HG02852 (cell line): ENCODE data around the gene CLCN6.

ENCODE experiments used
- ATAC-seq: cut with Tn5 transposase; IDR thresholded peaks from one replicate; pipeline ENCODE4 v1.9.1; 2021; ENCODE audit warnings: mild to moderate bottlenecking, moderate library complexity; ENCODE audit not compliant: unreplicated experiment

Gene CLCN6

GRCh38 chr1:11778844-11779623 lies 27.0 kb upstream of the CLCN6 start:
- ATAC-seq = no peak

GRCh38 chr1:11779715-11780379 lies 26.1 kb upstream of the CLCN6 start:
- ATAC-seq = no peak

GRCh38 chr1:11780380-11781147 lies 25.4 kb upstream of the CLCN6 start:
- no peak for ATAC-seq

GRCh38 chr1:11781297-11781696 lies 24.7 kb upstream of the CLCN6 start:
- no peak for ATAC-seq

- ATAC-seq = no peak
These were observed 23.8 kb upstream of the CLCN6 start for GRCh38 chr1:11782127-11782708.

- ATAC-seq = no peak
These were observed 22.4 kb upstream of the CLCN6 start for GRCh38 chr1:11783556-11783955.

GRCh38 chr1:11784256-11784992 lies 21.6 kb upstream of the CLCN6 start:
- ATAC-seq = no peak

- ATAC-seq = peak; percentile 64
These were observed 20.8 kb upstream of the CLCN6 start for GRCh38 chr1:11784993-11785769.

- no peak for ATAC-seq
These were observed 19.8 kb upstream of the CLCN6 start for GRCh38 chr1:11786168-11786567.

- no peak for ATAC-seq
These were observed 18.7 kb upstream of the CLCN6 start for GRCh38 chr1:11787251-11787803.

GRCh38 chr1:11787804-11788436 lies 18.1 kb upstream of the CLCN6 start:
- ATAC-seq = no peak

GRCh38 chr1:11788549-11789053 lies 17.4 kb upstream of the CLCN6 start:
- ATAC-seq = no peak

- ATAC-seq = no peak
These were observed 16.6 kb upstream of the CLCN6 start for GRCh38 chr1:11789126-11790067.

- no peak for ATAC-seq
These were observed 15.7 kb upstream of the CLCN6 start for GRCh38 chr1:11790101-11790879.

- ATAC-seq = no peak
These were observed 14.9 kb upstream of the CLCN6 start for GRCh38 chr1:11790880-11791715.

- no peak for ATAC-seq
These were observed 13.9 kb upstream of the CLCN6 start for GRCh38 chr1:11792106-11792505.
